Measurements from ENCODE around the gene ROBO4.

DNA sequence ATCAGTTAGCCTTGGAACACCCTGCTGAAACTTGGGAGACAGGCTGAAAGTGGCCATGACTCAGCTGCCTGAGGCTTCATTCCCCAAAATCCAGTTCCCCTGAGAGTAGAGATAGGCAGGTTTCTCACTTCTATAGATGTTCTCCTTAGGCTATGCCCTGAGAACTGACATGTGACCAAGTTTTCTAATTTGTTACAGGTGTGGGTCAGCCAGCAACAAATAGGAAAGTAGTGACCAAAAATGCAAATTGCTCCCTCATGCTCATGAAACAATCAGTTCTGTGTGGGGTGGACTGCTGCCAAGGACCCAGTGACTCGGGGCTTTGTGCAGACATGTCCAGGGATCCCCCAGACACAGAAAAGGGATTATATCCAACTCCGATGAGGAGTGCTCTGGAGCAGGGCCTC lies 49.1 kb upstream of the ROBO4 start:
- no peak for TF ChIP-seq CTCF (IDR thresholded peaks at IDR 0.05; ENCODE audit: insufficient read depth, low read length, poor library complexity, severe bottlenecking)
- TF ChIP-seq EZH2phosphoT487 (conservative IDR thresholded peaks at IDR 0.05; ENCODE audit: low read length), result no peak

All from SU-DHL-6 (cell line).